Measurements from ENCODE around the gene SFT2D2.

The SFT2D2 gene

GRCh38 chr1:168300626-168301025, 74.8 kb downstream of the SFT2D2 start:
- no peaks in the 10 kb centered on the region for H3K9me3 ChIP-seq (ENCODE audit: insufficient read depth, low read depth, low read length)
- H3K4me1 ChIP-seq (ENCODE audit: insufficient read depth, low read length, poor library complexity, severe bottlenecking), result no peaks in the 10 kb centered on the region
- no peaks in the 10 kb centered on the region for H3K36me3 ChIP-seq (ENCODE audit: insufficient read depth, low read length)
- no peaks in the 10 kb centered on the region for H3K9me2 ChIP-seq (replicated peaks; ENCODE audit: low read depth, low read length)
- H3K9ac ChIP-seq (ENCODE audit: low read depth, low read length, poor library complexity, severe bottlenecking), result no peak overlapping the region
- no peaks in the 10 kb centered on the region for H4K20me1 ChIP-seq (ENCODE audit: insufficient read depth, low read length, poor library complexity, severe bottlenecking)
- no peaks in the 10 kb centered on the region for H3K79me2 ChIP-seq (ENCODE audit: insufficient read depth, low read length)
- TF ChIP-seq CTCF (conservative IDR thresholded peaks at IDR 0.05; ENCODE audit: low read length) (no peak), EZH2phosphoT487 (IDR thresholded peaks at IDR 0.05; ENCODE audit: borderline replicate concordance) (no peak)
- H3K4me3 ChIP-seq (ENCODE audit: low read length, poor library complexity, severe bottlenecking), result no peak overlapping the region
- no peak overlapping the region for H2AFZ ChIP-seq (ENCODE audit: low read length)
- no peaks in the 10 kb centered on the region for H3K27me3 ChIP-seq (ENCODE audit: insufficient read depth, low read length, poor library complexity, severe bottlenecking)
- H3K4me2 ChIP-seq (ENCODE audit: low read depth, low read length, poor library complexity, severe bottlenecking), result no peak overlapping the region
- H3F3A ChIP-seq (ENCODE audit: low read depth), result no peaks in the 10 kb centered on the region

GRCh38 chr1:168301664-168302320, 76.0 kb downstream of the SFT2D2 start:
- H3K27me3 ChIP-seq (ENCODE audit: insufficient read depth, low read length, poor library complexity, severe bottlenecking), result no peaks in the 10 kb centered on the region
- H3K9ac ChIP-seq (ENCODE audit: low read depth, low read length, poor library complexity, severe bottlenecking), result no peak overlapping the region
- no peak overlapping the region for H2AFZ ChIP-seq (ENCODE audit: low read length)
- H3K9me2 ChIP-seq (replicated peaks; ENCODE audit: low read depth, low read length), result no peaks in the 10 kb centered on the region
- no peaks in the 10 kb centered on the region for H3K79me2 ChIP-seq (ENCODE audit: insufficient read depth, low read length)
- no peaks in the 10 kb centered on the region for H3F3A ChIP-seq (ENCODE audit: low read depth)
- H3K9me3 ChIP-seq (ENCODE audit: insufficient read depth, low read depth, low read length), result no peaks in the 10 kb centered on the region
- H3K4me3 ChIP-seq (ENCODE audit: low read length, poor library complexity, severe bottlenecking), result no peak overlapping the region
- no peaks in the 10 kb centered on the region for H4K20me1 ChIP-seq (ENCODE audit: insufficient read depth, low read length, poor library complexity, severe bottlenecking)
- no peaks in the 10 kb centered on the region for H3K36me3 ChIP-seq (ENCODE audit: insufficient read depth, low read length)
- TF ChIP-seq CTCF (conservative IDR thresholded peaks at IDR 0.05; ENCODE audit: low read length) (no peak), EZH2phosphoT487 (IDR thresholded peaks at IDR 0.05; ENCODE audit: borderline replicate concordance) (no peak)
- H3K4me1 ChIP-seq (ENCODE audit: insufficient read depth, low read length, poor library complexity, severe bottlenecking), result no peaks in the 10 kb centered on the region
- no peak overlapping the region for H3K4me2 ChIP-seq (ENCODE audit: low read depth, low read length, poor library complexity, severe bottlenecking)

Measured in Loucy (cell line).